Transverse colon (tissue), 4 donors: Measurements from ENCODE around the gene NADK2. TPM values are rescaled to one million over a fixed set of nuclear protein-coding genes. Genes with fewer than 3 reads are reported as not detected.

Source experiments
- DNase-seq: peaks from one replicate; pipeline ENCODE4 v3.0.0-alpha.2; 2019
- H3K27ac ChIP-seq, 4 donors: fragments of 200-600 bp; sonication (generic); 2 replicates each; pipeline ENCODE4 v1.5.1; 2016 to 2018; ENCODE audit warnings: inconsistent platforms in 4 of 4
- H3K27me3 ChIP-seq: fragments of 200-600 bp; sonication (generic); 2 replicates; pipeline ENCODE4 v1.5.1; 2017; ENCODE audit warnings: inconsistent platforms
- H3K36me3 ChIP-seq, 4 donors: fragments of 200-600 bp; sonication (generic); 2 replicates each; pipeline ENCODE4 v1.5.1; 2017 to 2019; ENCODE audit warnings: inconsistent platforms in 4 of 4
- H3K4me1 ChIP-seq, 4 donors: fragments of 200-600 bp; sonication (generic); 2 replicates each; pipeline ENCODE4 v1.5.1; 2017 to 2020; ENCODE audit warnings: inconsistent platforms in 4 of 4
- H3K4me3 ChIP-seq, 4 donors: fragments of 200-600 bp; sonication (generic); 1 replicate in 1 of 4; 2 replicates in 3 of 4; pipeline versions ENCODE4 v1.5.1 to v1.6.1; 2017 to 2019; ENCODE audit warnings: inconsistent platforms in 4 of 4
- H3K9me3 ChIP-seq, 2 donors: fragments of 200-600 bp; sonication (generic); 2 replicates each; pipeline ENCODE4 v1.5.1; 2017 to 2019; ENCODE audit warnings: inconsistent platforms in 2 of 2
- EP300 ChIP-seq: sonication (generic); formaldehyde crosslinking; IDR thresholded peaks from one replicate; pipeline ENCODE4 v1.6.1; 2017; ENCODE audit warnings: antibody characterized with exemption, low read depth
- POLR2A ChIP-seq: fragments of 450-650 bp; IDR thresholded peaks from one replicate; pipeline ENCODE4 v1.6.1; 2016; ENCODE audit warnings: antibody characterized with exemption, mild to moderate bottlenecking, moderate library complexity
- POLR2AphosphoS5 ChIP-seq, 3 donors: sonication (generic); formaldehyde crosslinking; IDR thresholded peaks; one replicate each; pipeline ENCODE4 v1.6.1; 2016; ENCODE audit warnings: antibody characterized with exemption in 3 of 3
- WGBS, 2 donors: methylation state at CpG; one replicate each; pipeline ENCODE4 v1.1.5; 2018; ENCODE audit warnings: low coverage in 1 of 2; 5-methylcytosine and 5-hydroxymethylcytosine counted together
- in situ Hi-C, 4 donors: fragments of 200-750 bp; cut with MboI; loops; one replicate each; pipeline versions ENCODE4 v1.15.0 to v1.15.1; 2017; ENCODE audit warnings: low sequenced_read_pairs in 3 of 4, low pct_ligation_motif_present in 1 of 4, low pct_unique_long_range_greater_than_20kb in 1 of 4
- intact Hi-C: fragments of 100-400 bp; cut with DNase I; formaldehyde crosslinking; loops from one replicate; pipeline ENCODE4 v1.15.1; 2023; ENCODE audit warnings: low total_unique reads
- total RNA-seq, 4 donors: library from RNA; depleted of rRNA; stranded (reverse); fragments of >200 nt; gene quantifications; one replicate each; pipeline ENCODE4 v1.1.0, GENCODE V29; 2016
- TF ChIP-seq, protein P1 (sequence below), 5 experiments: fragments of 200-600 bp in 3 of 5; fragments of 450-650 bp in 2 of 5; sonication (generic) in 3 of 5; IDR thresholded peaks; 1 replicate in 2 of 5; 2 replicates in 3 of 5; pipeline ENCODE4 v1.5.1; 2016 to 2017; ENCODE audit warnings: antibody characterized with exemption in 5 of 5, inconsistent platforms in 3 of 5, mild to moderate bottlenecking in 2 of 5, moderate library complexity in 1 of 5

NADK2 gene
- total RNA-seq, 4 donors from 2014 or later, result 14.6 to 31.4 (median 22.4) TPM

DNA sequence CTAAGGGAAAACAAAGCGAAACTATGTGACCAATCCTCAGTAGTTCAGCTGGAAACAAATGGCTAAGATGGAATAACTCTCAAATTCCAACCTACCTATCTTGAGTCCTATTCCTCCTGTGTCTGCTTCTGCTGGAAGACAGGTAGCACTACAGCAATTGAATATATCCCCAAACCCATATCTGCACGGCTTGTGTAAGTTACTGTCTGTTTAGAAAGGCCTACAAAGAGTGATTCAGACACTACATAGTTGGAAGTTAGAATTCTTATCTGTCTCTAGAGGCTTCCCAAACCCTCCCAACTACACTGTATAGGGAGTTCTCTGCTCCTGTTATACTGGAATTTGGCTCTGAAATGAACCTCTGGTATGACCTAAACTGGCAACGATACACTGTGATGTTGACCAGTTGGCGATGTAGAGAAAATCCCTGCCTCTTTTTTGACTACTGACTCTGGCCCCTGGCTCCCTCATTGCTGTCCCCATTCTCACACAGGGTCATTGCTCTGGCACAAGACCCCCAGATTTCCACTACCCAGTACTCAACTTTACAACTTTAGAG lies 22.6 kb upstream of the NADK2 start:
- TF ChIP-seq, protein P1, sequence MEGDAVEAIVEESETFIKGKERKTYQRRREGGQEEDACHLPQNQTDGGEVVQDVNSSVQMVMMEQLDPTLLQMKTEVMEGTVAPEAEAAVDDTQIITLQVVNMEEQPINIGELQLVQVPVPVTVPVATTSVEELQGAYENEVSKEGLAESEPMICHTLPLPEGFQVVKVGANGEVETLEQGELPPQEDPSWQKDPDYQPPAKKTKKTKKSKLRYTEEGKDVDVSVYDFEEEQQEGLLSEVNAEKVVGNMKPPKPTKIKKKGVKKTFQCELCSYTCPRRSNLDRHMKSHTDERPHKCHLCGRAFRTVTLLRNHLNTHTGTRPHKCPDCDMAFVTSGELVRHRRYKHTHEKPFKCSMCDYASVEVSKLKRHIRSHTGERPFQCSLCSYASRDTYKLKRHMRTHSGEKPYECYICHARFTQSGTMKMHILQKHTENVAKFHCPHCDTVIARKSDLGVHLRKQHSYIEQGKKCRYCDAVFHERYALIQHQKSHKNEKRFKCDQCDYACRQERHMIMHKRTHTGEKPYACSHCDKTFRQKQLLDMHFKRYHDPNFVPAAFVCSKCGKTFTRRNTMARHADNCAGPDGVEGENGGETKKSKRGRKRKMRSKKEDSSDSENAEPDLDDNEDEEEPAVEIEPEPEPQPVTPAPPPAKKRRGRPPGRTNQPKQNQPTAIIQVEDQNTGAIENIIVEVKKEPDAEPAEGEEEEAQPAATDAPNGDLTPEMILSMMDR (IDR thresholded peaks at IDR 0.05), result no peak
- TF ChIP-seq POLR2AphosphoS5 (IDR thresholded peaks at IDR 0.05) (no peak), POLR2A (no peak), EP300 (no peak)
- Histone ChIP-seq H3K27ac (no peak overlapping the region), H3K27me3 (no peaks in the 10 kb centered on the region), H3K4me3 (no peak overlapping the region), H3K36me3 (no peaks in the 10 kb centered on the region), H3K9me3 (no peaks in the 10 kb centered on the region), H3K4me1 (no peaks in the 10 kb centered on the region)
- DNase-seq, result no peak
- WGBS, 2 donors, result 87 to 95% methylated on average over 4 of the region's 4 CpGs
- in situ Hi-C loops, result loop anchor here in 1 of 4 donors (25.0 kb wide), 1 partner anchor 423 kb away; no protein-coding TSS in a partner anchor
- intact Hi-C loops, result loop anchor here (10.0 kb wide), 1 partner anchor 131 kb away; no protein-coding TSS in a partner anchor

DNA sequence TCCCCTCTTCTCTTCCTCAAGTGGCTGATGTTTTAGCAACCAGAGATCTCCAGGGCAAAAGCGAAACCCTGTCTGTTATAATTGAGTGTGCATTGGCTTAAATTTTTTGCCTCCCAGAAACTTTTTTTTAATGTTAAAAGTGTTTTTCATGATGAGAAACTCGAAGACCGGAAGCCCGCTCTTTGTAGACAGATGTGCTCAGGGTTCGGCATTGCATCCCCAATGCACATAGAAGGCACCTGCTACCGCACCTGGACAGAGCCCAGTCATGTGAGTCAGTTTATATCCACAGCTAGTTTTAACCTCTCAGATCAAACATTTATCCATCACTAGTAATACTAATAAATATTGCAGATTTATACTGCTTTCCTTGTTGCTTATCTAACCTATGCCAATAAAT lies 19.5 kb upstream of the NADK2 start:
- WGBS, 2 donors, result 83 to 85% methylated on average over 6 of the region's 6 CpGs
- in situ Hi-C loops, result loop anchor here in 1 of 4 donors (25.0 kb wide), 1 partner anchor 426 kb away; no protein-coding TSS in a partner anchor

DNA sequence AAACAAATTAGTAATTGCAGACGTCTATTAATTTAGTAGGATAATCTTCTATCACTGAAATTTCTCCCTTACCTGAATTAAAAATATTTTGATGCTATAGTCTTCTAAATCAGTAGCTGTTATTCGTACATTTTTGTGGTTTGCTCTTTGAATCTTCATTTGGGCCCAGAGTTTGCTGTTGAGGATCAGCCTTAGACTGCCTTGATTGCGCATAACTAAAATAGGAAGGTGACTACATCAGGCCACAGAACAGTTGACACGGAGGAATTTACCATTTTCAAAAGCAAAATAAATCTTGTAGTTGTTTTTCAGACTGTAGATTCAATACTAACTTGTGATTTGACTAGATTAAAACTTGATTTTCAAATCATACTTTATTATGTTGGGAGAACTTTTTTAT lies 11.8 kb upstream of the NADK2 start:
- 67 to 69% methylated on average over 4 of the region's 4 CpGs for WGBS, 2 donors
- Histone ChIP-seq H3K36me3 (no peaks in the 10 kb centered on the region), H3K4me1 (no peaks in the 10 kb centered on the region), H3K4me3 (no peak overlapping the region), H3K27ac (peak overlapping the region in 2 of 4 donors; percentile 32 to 40), H3K9me3 (no peaks in the 10 kb centered on the region), H3K27me3 (no peaks in the 10 kb centered on the region)
- DNase-seq, result no peak
- TF ChIP-seq, protein P1 (IDR thresholded peaks at IDR 0.05), result no peak
- no peak for TF ChIP-seq POLR2A
- no peak for TF ChIP-seq EP300
- no peak for TF ChIP-seq POLR2AphosphoS5 (IDR thresholded peaks at IDR 0.05)
- intact Hi-C loops (no loop called here), in situ Hi-C loops (loop anchor here in 1 of 4 donors (25.0 kb wide), 1 partner anchor 434 kb away; no protein-coding TSS in a partner anchor)

More for the DNA sequence above, 19.5 kb upstream of the NADK2 start:
- no peak for DNase-seq
- Histone ChIP-seq H3K9me3 (no peaks in the 10 kb centered on the region), H3K36me3 (no peaks in the 10 kb centered on the region), H3K4me3 (no peak overlapping the region), H3K4me1 (no peaks in the 10 kb centered on the region), H3K27ac (no peak overlapping the region), H3K27me3 (no peaks in the 10 kb centered on the region)
- intact Hi-C loops, result loop anchor here (10.0 kb wide), 1 partner anchor 134 kb away; no protein-coding TSS in a partner anchor
- TF ChIP-seq EP300, result no peak
- TF ChIP-seq, protein P1 (IDR thresholded peaks at IDR 0.05), result no peak
- no peak for TF ChIP-seq POLR2A
- TF ChIP-seq POLR2AphosphoS5 (IDR thresholded peaks at IDR 0.05), result no peak

DNA sequence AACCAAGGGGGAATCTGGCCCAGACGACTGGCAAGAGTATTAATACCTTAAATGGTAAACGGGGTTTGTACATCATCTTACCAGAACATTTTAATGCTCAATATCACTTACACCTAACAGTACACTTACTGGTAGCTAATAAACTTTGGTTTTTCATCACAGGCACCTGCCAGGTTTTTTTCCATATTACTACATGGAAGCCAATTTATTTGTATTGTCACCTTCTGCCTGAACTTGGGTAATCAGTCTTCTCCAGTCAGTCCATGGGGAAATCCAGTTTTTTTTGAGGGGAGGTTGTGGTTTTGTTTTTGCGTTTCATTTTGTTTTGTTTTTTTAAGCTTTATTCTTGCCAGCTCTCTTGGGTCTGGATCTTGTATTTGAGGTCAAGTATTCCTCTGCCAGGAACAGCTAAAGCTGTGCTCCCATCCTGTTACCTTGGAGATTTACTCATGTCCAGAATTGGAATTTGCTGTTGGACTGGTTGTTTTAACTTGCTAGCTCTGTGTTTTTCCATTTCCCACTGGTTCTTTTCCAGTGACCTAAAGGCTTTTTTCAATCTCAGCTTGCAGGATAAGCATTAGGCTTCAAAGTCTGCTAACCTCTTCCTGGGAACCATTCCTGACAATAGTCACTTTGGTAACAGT lies 11.1 kb upstream of the NADK2 start:
- intact Hi-C loops, result no loop called here
- Histone ChIP-seq H3K9me3 (no peaks in the 10 kb centered on the region), H3K27me3 (no peaks in the 10 kb centered on the region), H3K27ac (peak overlapping the region in 2 of 4 donors; percentile 32 to 40), H3K36me3 (no peaks in the 10 kb centered on the region), H3K4me1 (no peaks in the 10 kb centered on the region), H3K4me3 (no peak overlapping the region)
- WGBS, 2 donors, result 68 to 69% methylated on average over 2 to 3 of the region's 3 CpGs
- in situ Hi-C loops, result loop anchor here in 1 of 4 donors (25.0 kb wide), 1 partner anchor 434 kb away; no protein-coding TSS in a partner anchor
- TF ChIP-seq POLR2AphosphoS5 (IDR thresholded peaks at IDR 0.05) (no peak), POLR2A (no peak), EP300 (no peak)
- TF ChIP-seq, protein P1 (IDR thresholded peaks at IDR 0.05), result no peak
- no peak for DNase-seq
